ENCODE measurements around the gene ZNF784.
A peak's percentile ranks its signal among the peaks of the same experiment; 100 is the strongest.

The ZNF784 gene

GRCh38 chr19:55637534-55637933 lies 13.2 kb upstream of the ZNF784 start:
- DNase-seq (ENCODE audit: low spot score in 2 of 2) (no peak), ATAC-seq (replicated peaks; ENCODE audit: extremely low read depth, poor library complexity, severe bottlenecking) (no peak)
- Mint-ChIP-seq H3K4me3 (peak overlapping the region; percentile 100), H3K9me3 (no peaks in the 10 kb centered on the region), H3K36me3 (ENCODE audit: insufficient read depth) (peaks cover 43% of the 10 kb centered on the region), H3K4me1 (peaks cover 64% of the 10 kb centered on the region), H3K27me3 (no peaks in the 10 kb centered on the region), H3K27ac (ENCODE audit: low read depth) (peak overlapping the region; percentile 100)

- no peaks in the 10 kb centered on the region for H3K27me3 Mint-ChIP-seq
Measured at GRCh38 chr19:55636723-55637122, 12.4 kb upstream of the ZNF784 start.

GRCh38 chr19:55635856-55636440 lies 11.6 kb upstream of the ZNF784 start:
- ATAC-seq (replicated peaks; ENCODE audit: extremely low read depth, poor library complexity, severe bottlenecking) (no peak), DNase-seq (ENCODE audit: low spot score in 2 of 2) (no peak)
- peaks cover 41% of the 10 kb centered on the region for H3K36me3 Mint-ChIP-seq (ENCODE audit: insufficient read depth)
- H3K4me3 Mint-ChIP-seq, result peak overlapping the region; percentile 100
- no peaks in the 10 kb centered on the region for H3K9me3 Mint-ChIP-seq
- peaks cover 63% of the 10 kb centered on the region for H3K4me1 Mint-ChIP-seq
- peak overlapping the region; percentile 100 for H3K27ac Mint-ChIP-seq (ENCODE audit: low read depth)
- no peaks in the 10 kb centered on the region for H3K27me3 Mint-ChIP-seq

More at GRCh38 chr19:55636723-55637122, 12.4 kb upstream of the ZNF784 start:
- H3K9me3 Mint-ChIP-seq, result no peaks in the 10 kb centered on the region
- no peak for DNase-seq (ENCODE audit: low spot score in 2 of 2)
- H3K4me1 Mint-ChIP-seq, result peaks cover 65% of the 10 kb centered on the region
- no peak for ATAC-seq (replicated peaks; ENCODE audit: extremely low read depth, poor library complexity, severe bottlenecking)
- peak overlapping the region; percentile 100 for H3K4me3 Mint-ChIP-seq
- peaks cover 42% of the 10 kb centered on the region for H3K36me3 Mint-ChIP-seq (ENCODE audit: insufficient read depth)
- H3K27ac Mint-ChIP-seq (ENCODE audit: low read depth), result peak overlapping the region; percentile 100

- Mint-ChIP-seq H3K27ac (ENCODE audit: low read depth) (peak overlapping the region; percentile 100), H3K4me1 (peaks cover 61% of the 10 kb centered on the region), H3K36me3 (ENCODE audit: insufficient read depth) (peaks cover 38% of the 10 kb centered on the region), H3K27me3 (no peaks in the 10 kb centered on the region), H3K9me3 (no peaks in the 10 kb centered on the region), H3K4me3 (peak overlapping the region; percentile 100)
- ATAC-seq (replicated peaks; ENCODE audit: extremely low read depth, poor library complexity, severe bottlenecking), result no peak
- DNase-seq (ENCODE audit: low spot score in 2 of 2), result no peak
Measured at GRCh38 chr19:55635334-55635717, 11.0 kb upstream of the ZNF784 start.

GRCh38 chr19:55633861-55634260 lies 9.5 kb upstream of the ZNF784 start:
- Mint-ChIP-seq H3K4me3 (no peak overlapping the region), H3K27ac (ENCODE audit: low read depth) (peak overlapping the region; percentile 100)
- no peak for ATAC-seq (replicated peaks; ENCODE audit: extremely low read depth, poor library complexity, severe bottlenecking)

GRCh38 chr19:55632463-55632834 lies 8.1 kb upstream of the ZNF784 start:
- Mint-ChIP-seq H3K27ac (ENCODE audit: low read depth) (no peak overlapping the region), H3K9me3 (no peaks in the 10 kb centered on the region), H3K36me3 (ENCODE audit: insufficient read depth) (peaks cover 31% of the 10 kb centered on the region), H3K27me3 (no peaks in the 10 kb centered on the region), H3K4me1 (peaks cover 43% of the 10 kb centered on the region), H3K4me3 (no peak overlapping the region)
- peak; percentile 86 for DNase-seq (ENCODE audit: low spot score in 2 of 2)
- ATAC-seq (replicated peaks; ENCODE audit: extremely low read depth, poor library complexity, severe bottlenecking), result peak; percentile 63

More at GRCh38 chr19:55633861-55634260, 9.5 kb upstream of the ZNF784 start:
- Mint-ChIP-seq H3K36me3 (ENCODE audit: insufficient read depth) (peaks cover 33% of the 10 kb centered on the region), H3K27me3 (no peaks in the 10 kb centered on the region), H3K9me3 (no peaks in the 10 kb centered on the region), H3K4me1 (peaks cover 54% of the 10 kb centered on the region)
- DNase-seq (ENCODE audit: low spot score in 2 of 2), result no peak

GRCh38 chr19:55626350-55626749 lies 2.0 kb upstream of the ZNF784 start:
- H3K36me3 Mint-ChIP-seq (ENCODE audit: insufficient read depth), result peaks cover 15% of the 10 kb centered on the region
- H3K4me1 Mint-ChIP-seq, result peaks cover 34% of the 10 kb centered on the region
- H3K27me3 Mint-ChIP-seq, result no peaks in the 10 kb centered on the region
- H3K27ac Mint-ChIP-seq (ENCODE audit: low read depth), result peak overlapping the region; percentile 74
- peak in 1 of 2 donors; percentile 58 for DNase-seq (ENCODE audit: low spot score in 2 of 2)
- no peaks in the 10 kb centered on the region for H3K9me3 Mint-ChIP-seq
- peak; percentile 65 for ATAC-seq (replicated peaks; ENCODE audit: extremely low read depth, poor library complexity, severe bottlenecking)
- peak overlapping the region; percentile 54 for H3K4me3 Mint-ChIP-seq

GRCh38 chr19:55625004-55625326 lies 599 bp upstream of the ZNF784 start:
- Mint-ChIP-seq H3K9me3 (no peaks in the 10 kb centered on the region), H3K4me3 (peak overlapping the region; percentile 79), H3K36me3 (ENCODE audit: insufficient read depth) (peaks cover 17% of the 10 kb centered on the region), H3K27ac (ENCODE audit: low read depth) (peak overlapping the region; percentile 93), H3K4me1 (peaks cover 40% of the 10 kb centered on the region), H3K27me3 (no peaks in the 10 kb centered on the region)
- ATAC-seq (replicated peaks; ENCODE audit: extremely low read depth, poor library complexity, severe bottlenecking), result no peak
- no peak for DNase-seq (ENCODE audit: low spot score in 2 of 2)

- H3K4me3 Mint-ChIP-seq, result peak overlapping the region; percentile 79
- no peak for DNase-seq (ENCODE audit: low spot score in 2 of 2)
- no peaks in the 10 kb centered on the region for H3K9me3 Mint-ChIP-seq
- no peaks in the 10 kb centered on the region for H3K27me3 Mint-ChIP-seq
- H3K36me3 Mint-ChIP-seq (ENCODE audit: insufficient read depth), result peaks cover 17% of the 10 kb centered on the region
- no peak for ATAC-seq (replicated peaks; ENCODE audit: extremely low read depth, poor library complexity, severe bottlenecking)
- peaks cover 40% of the 10 kb centered on the region for H3K4me1 Mint-ChIP-seq
- H3K27ac Mint-ChIP-seq (ENCODE audit: low read depth), result peak overlapping the region; percentile 93
Measured at GRCh38 chr19:55623561-55623960, 805 bp downstream of the ZNF784 start.

GRCh38 chr19:55623130-55623529 lies 1.2 kb downstream of the ZNF784 start:
- Mint-ChIP-seq H3K9me3 (no peaks in the 10 kb centered on the region), H3K4me3 (no peak overlapping the region), H3K36me3 (ENCODE audit: insufficient read depth) (peaks cover 17% of the 10 kb centered on the region), H3K27ac (ENCODE audit: low read depth) (peak overlapping the region; percentile 93), H3K4me1 (peaks cover 40% of the 10 kb centered on the region), H3K27me3 (no peaks in the 10 kb centered on the region)
- no peak for ATAC-seq (replicated peaks; ENCODE audit: extremely low read depth, poor library complexity, severe bottlenecking)
- DNase-seq (ENCODE audit: low spot score in 2 of 2), result no peak

GRCh38 chr19:55622242-55622969 lies 2.0 kb downstream of the ZNF784 start:
- peaks cover 40% of the 10 kb centered on the region for H3K4me1 Mint-ChIP-seq
- no peak overlapping the region for H3K27ac Mint-ChIP-seq (ENCODE audit: low read depth)
- H3K9me3 Mint-ChIP-seq, result no peaks in the 10 kb centered on the region
- DNase-seq (ENCODE audit: low spot score in 2 of 2), result no peak
- no peak overlapping the region for H3K4me3 Mint-ChIP-seq
- H3K36me3 Mint-ChIP-seq (ENCODE audit: insufficient read depth), result peaks cover 18% of the 10 kb centered on the region
- no peak for ATAC-seq (replicated peaks; ENCODE audit: extremely low read depth, poor library complexity, severe bottlenecking)
- no peaks in the 10 kb centered on the region for H3K27me3 Mint-ChIP-seq

- Mint-ChIP-seq H3K27ac (ENCODE audit: low read depth) (no peak overlapping the region), H3K9me3 (no peaks in the 10 kb centered on the region), H3K4me1 (peaks cover 36% of the 10 kb centered on the region), H3K36me3 (ENCODE audit: insufficient read depth) (peaks cover 20% of the 10 kb centered on the region), H3K27me3 (no peaks in the 10 kb centered on the region), H3K4me3 (no peak overlapping the region)
- ATAC-seq (replicated peaks; ENCODE audit: extremely low read depth, poor library complexity, severe bottlenecking), result no peak
- DNase-seq (ENCODE audit: low spot score in 2 of 2), result no peak
Measured at GRCh38 chr19:55621673-55622231, 2.6 kb downstream of the ZNF784 start.

GRCh38 chr19:55621205-55621672 lies 3.1 kb downstream of the ZNF784 start:
- DNase-seq (ENCODE audit: low spot score in 2 of 2), result no peak
- peaks cover 19% of the 10 kb centered on the region for H3K36me3 Mint-ChIP-seq (ENCODE audit: insufficient read depth)
- no peak overlapping the region for H3K4me3 Mint-ChIP-seq
- ATAC-seq (replicated peaks; ENCODE audit: extremely low read depth, poor library complexity, severe bottlenecking), result no peak
- H3K27ac Mint-ChIP-seq (ENCODE audit: low read depth), result no peak overlapping the region
- peaks cover 31% of the 10 kb centered on the region for H3K4me1 Mint-ChIP-seq
- H3K9me3 Mint-ChIP-seq, result no peaks in the 10 kb centered on the region
- H3K27me3 Mint-ChIP-seq, result no peaks in the 10 kb centered on the region
